Hematopoietic multipotent progenitor cell treated with erythropoietin and hydrocortisone succinate and interleukin-3 and kit ligand, for 8 days (in vitro differentiated cells): ENCODE data around the gene FXYD6.

Experiments used
- DNase-seq: peaks from one replicate; pipeline ENCODE4 v3.0.0-alpha.2; 2015

The FXYD6 gene

GRCh38 chr11:117909611-117910382, 33.3 kb upstream of the FXYD6 start:
- DNase-seq = peak; percentile 76

- no peak for DNase-seq
Observed at GRCh38 chr11:117908959-117909610, 32.6 kb upstream of the FXYD6 start.

GRCh38 chr11:117908109-117908895, 31.8 kb upstream of the FXYD6 start:
- DNase-seq = no peak

- DNase-seq = peak; percentile 90
Observed at GRCh38 chr11:117907276-117908108, 31.0 kb upstream of the FXYD6 start.

GRCh38 chr11:117906710-117907109, 30.3 kb upstream of the FXYD6 start:
- DNase-seq = no peak

- no peak for DNase-seq
Observed at GRCh38 chr11:117906126-117906525, 29.7 kb upstream of the FXYD6 start.

- no peak for DNase-seq
Observed at GRCh38 chr11:117905524-117905923, 29.1 kb upstream of the FXYD6 start.

- DNase-seq = no peak
Observed at GRCh38 chr11:117903505-117904382, 27.3 kb upstream of the FXYD6 start.

GRCh38 chr11:117902001-117902845, 25.8 kb upstream of the FXYD6 start:
- DNase-seq = no peak

- DNase-seq = no peak
Observed at GRCh38 chr11:117901601-117902000, 25.1 kb upstream of the FXYD6 start.

GRCh38 chr11:117900720-117901440, 24.4 kb upstream of the FXYD6 start:
- no peak for DNase-seq

GRCh38 chr11:117900121-117900648, 23.7 kb upstream of the FXYD6 start:
- DNase-seq = no peak

GRCh38 chr11:117898059-117898458, 21.6 kb upstream of the FXYD6 start:
- DNase-seq = no peak

GRCh38 chr11:117892651-117893050, 16.2 kb upstream of the FXYD6 start:
- no peak for DNase-seq

GRCh38 chr11:117891362-117891761, 14.9 kb upstream of the FXYD6 start:
- DNase-seq = no peak

- no peak for DNase-seq
Observed at GRCh38 chr11:117888139-117888566, 11.7 kb upstream of the FXYD6 start.

GRCh38 chr11:117887431-117888138, 11.1 kb upstream of the FXYD6 start:
- DNase-seq = no peak

- DNase-seq = no peak
Observed at GRCh38 chr11:117885777-117886176, 9.3 kb upstream of the FXYD6 start.

GRCh38 chr11:117884994-117885393, 8.5 kb upstream of the FXYD6 start:
- no peak for DNase-seq
